ENCODE data around the gene NRIP1. TPM values are rescaled to one million over a fixed set of nuclear protein-coding genes. Genes with fewer than 3 reads are reported as not detected.

NRIP1 gene
- polyA plus RNA-seq, 1 donor from 2014 or later = 48.4 TPM

DNA sequence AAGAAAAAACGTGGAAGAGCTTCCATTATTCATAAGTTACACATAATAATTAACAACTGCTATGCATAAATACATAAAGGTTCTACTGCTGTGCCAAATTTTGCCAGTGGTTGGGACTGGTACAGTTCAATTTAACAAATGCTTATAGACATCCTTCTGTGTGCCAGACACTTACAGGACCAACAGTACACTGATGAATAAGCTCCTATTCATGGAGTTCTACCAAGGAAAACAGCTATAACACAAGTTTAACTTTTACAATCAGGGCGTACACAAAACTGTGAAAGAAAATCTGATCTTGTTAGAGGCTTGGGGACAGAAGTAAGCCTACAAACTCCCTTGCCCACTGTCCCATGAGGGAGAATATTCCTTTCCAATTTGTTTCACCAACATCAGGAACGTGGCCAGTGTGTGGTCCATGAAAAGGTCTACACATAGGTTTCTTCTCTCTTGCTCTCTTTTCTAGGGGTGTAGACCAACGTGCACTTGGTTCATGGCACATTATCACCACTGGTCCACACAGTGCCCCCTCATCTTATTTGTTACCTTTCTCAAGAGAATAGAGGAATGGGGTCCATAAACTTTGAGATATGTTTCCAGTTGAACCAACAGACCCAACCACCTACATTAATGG lies 10.1 kb downstream of the NRIP1 start:
- Histone ChIP-seq H3K4me3 (ENCODE audit: low read length) (no peak overlapping the region), H3K9ac (ENCODE audit: low read length) (no peak overlapping the region), H3K27me3 (ENCODE audit: insufficient read depth, low read depth, low read length) (no peaks in the 10 kb centered on the region), H3K36me3 (ENCODE audit: insufficient read depth, low read length) (no peaks in the 10 kb centered on the region), H3K9me3 (ENCODE audit: low read length) (no peaks in the 10 kb centered on the region), H3K4me2 (ENCODE audit: low read length) (no peak overlapping the region), H2AFZ (ENCODE audit: low read depth, low read length) (no peak overlapping the region), H4K20me1 (ENCODE audit: insufficient read depth) (no peaks in the 10 kb centered on the region), H3K79me2 (replicated peaks; ENCODE audit: insufficient read depth, low read length) (peaks cover 100% of the 10 kb centered on the region), H3K9me2 (ENCODE audit: insufficient read depth, low read length) (no peaks in the 10 kb centered on the region), H3K27ac (ENCODE audit: low read length) (no peak overlapping the region), H3F3A (ENCODE audit: insufficient read depth, low read length, poor library complexity, severe bottlenecking) (no peaks in the 10 kb centered on the region)
- TF ChIP-seq EP300 (conservative IDR thresholded peaks at IDR 0.05; ENCODE audit: poor library complexity, severe bottlenecking) (no peak), RAD21 (conservative IDR thresholded peaks at IDR 0.05) (no peak), MXI1 (conservative IDR thresholded peaks at IDR 0.05; ENCODE audit: poor library complexity, severe bottlenecking) (no peak), POLR2AphosphoS5 (IDR thresholded peaks at IDR 0.05) (no peak), TAF1 (IDR thresholded peaks at IDR 0.05; ENCODE audit: low read depth) (no peak), SMC3 (conservative IDR thresholded peaks at IDR 0.05; ENCODE audit: poor library complexity) (no peak), EZH2 (IDR thresholded peaks at IDR 0.05; ENCODE audit: borderline replicate concordance, insufficient read depth, low read length, poor library complexity, severe bottlenecking) (no peak)
- TF ChIP-seq, protein P1, sequence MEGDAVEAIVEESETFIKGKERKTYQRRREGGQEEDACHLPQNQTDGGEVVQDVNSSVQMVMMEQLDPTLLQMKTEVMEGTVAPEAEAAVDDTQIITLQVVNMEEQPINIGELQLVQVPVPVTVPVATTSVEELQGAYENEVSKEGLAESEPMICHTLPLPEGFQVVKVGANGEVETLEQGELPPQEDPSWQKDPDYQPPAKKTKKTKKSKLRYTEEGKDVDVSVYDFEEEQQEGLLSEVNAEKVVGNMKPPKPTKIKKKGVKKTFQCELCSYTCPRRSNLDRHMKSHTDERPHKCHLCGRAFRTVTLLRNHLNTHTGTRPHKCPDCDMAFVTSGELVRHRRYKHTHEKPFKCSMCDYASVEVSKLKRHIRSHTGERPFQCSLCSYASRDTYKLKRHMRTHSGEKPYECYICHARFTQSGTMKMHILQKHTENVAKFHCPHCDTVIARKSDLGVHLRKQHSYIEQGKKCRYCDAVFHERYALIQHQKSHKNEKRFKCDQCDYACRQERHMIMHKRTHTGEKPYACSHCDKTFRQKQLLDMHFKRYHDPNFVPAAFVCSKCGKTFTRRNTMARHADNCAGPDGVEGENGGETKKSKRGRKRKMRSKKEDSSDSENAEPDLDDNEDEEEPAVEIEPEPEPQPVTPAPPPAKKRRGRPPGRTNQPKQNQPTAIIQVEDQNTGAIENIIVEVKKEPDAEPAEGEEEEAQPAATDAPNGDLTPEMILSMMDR (IDR thresholded peaks at IDR 0.05; ENCODE audit: poor library complexity, severe bottlenecking) = no peak
- TF ChIP-seq, protein P2, sequence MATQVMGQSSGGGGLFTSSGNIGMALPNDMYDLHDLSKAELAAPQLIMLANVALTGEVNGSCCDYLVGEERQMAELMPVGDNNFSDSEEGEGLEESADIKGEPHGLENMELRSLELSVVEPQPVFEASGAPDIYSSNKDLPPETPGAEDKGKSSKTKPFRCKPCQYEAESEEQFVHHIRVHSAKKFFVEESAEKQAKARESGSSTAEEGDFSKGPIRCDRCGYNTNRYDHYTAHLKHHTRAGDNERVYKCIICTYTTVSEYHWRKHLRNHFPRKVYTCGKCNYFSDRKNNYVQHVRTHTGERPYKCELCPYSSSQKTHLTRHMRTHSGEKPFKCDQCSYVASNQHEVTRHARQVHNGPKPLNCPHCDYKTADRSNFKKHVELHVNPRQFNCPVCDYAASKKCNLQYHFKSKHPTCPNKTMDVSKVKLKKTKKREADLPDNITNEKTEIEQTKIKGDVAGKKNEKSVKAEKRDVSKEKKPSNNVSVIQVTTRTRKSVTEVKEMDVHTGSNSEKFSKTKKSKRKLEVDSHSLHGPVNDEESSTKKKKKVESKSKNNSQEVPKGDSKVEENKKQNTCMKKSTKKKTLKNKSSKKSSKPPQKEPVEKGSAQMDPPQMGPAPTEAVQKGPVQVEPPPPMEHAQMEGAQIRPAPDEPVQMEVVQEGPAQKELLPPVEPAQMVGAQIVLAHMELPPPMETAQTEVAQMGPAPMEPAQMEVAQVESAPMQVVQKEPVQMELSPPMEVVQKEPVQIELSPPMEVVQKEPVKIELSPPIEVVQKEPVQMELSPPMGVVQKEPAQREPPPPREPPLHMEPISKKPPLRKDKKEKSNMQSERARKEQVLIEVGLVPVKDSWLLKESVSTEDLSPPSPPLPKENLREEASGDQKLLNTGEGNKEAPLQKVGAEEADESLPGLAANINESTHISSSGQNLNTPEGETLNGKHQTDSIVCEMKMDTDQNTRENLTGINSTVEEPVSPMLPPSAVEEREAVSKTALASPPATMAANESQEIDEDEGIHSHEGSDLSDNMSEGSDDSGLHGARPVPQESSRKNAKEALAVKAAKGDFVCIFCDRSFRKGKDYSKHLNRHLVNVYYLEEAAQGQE (IDR thresholded peaks at IDR 0.05; ENCODE audit: borderline replicate concordance) = no peak

DNA sequence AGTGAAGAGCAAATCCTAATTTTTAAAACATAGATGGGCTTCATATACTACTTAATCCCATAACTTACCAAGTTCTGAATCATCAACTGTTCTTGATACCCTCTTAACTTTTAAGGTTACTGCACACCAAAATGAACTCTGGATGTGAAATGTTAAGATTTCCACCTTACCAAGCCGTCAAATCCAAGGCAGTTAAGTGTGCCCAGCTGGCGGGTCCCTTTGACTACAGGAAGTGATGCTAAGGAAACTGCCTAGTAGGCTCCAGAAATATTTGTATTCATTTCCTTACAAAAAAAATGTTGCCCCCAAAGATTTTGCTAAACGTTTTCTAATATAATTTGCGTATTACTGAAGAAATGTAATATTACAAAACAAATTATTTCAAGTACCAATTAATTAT lies 10.7 kb downstream of the NRIP1 start:
- Histone ChIP-seq H3K4me3 (ENCODE audit: low read length) (no peak overlapping the region), H3K27ac (ENCODE audit: low read length) (no peak overlapping the region), H3K4me2 (ENCODE audit: low read length) (no peak overlapping the region), H3K79me2 (replicated peaks; ENCODE audit: insufficient read depth, low read length) (peaks cover 100% of the 10 kb centered on the region), H3K9me2 (ENCODE audit: insufficient read depth, low read length) (no peaks in the 10 kb centered on the region), H3K9me3 (ENCODE audit: low read length) (no peaks in the 10 kb centered on the region), H4K20me1 (ENCODE audit: insufficient read depth) (no peaks in the 10 kb centered on the region), H3K9ac (ENCODE audit: low read length) (no peak overlapping the region), H3F3A (ENCODE audit: insufficient read depth, low read length, poor library complexity, severe bottlenecking) (no peaks in the 10 kb centered on the region), H3K36me3 (ENCODE audit: insufficient read depth, low read length) (no peaks in the 10 kb centered on the region), H3K27me3 (ENCODE audit: insufficient read depth, low read depth, low read length) (no peaks in the 10 kb centered on the region), H2AFZ (ENCODE audit: low read depth, low read length) (no peak overlapping the region)
- TF ChIP-seq EZH2 (IDR thresholded peaks at IDR 0.05; ENCODE audit: borderline replicate concordance, insufficient read depth, low read length, poor library complexity, severe bottlenecking) = no peak
- TF ChIP-seq, protein P2 (IDR thresholded peaks at IDR 0.05; ENCODE audit: borderline replicate concordance) = no peak
- TF ChIP-seq EP300 (conservative IDR thresholded peaks at IDR 0.05; ENCODE audit: poor library complexity, severe bottlenecking) = no peak
- no peak for TF ChIP-seq MXI1 (conservative IDR thresholded peaks at IDR 0.05; ENCODE audit: poor library complexity, severe bottlenecking)
- TF ChIP-seq POLR2AphosphoS5 (IDR thresholded peaks at IDR 0.05) = no peak
- no peak for TF ChIP-seq RAD21 (conservative IDR thresholded peaks at IDR 0.05)
- TF ChIP-seq SMC3 (conservative IDR thresholded peaks at IDR 0.05; ENCODE audit: poor library complexity) = no peak
- no peak for TF ChIP-seq TAF1 (IDR thresholded peaks at IDR 0.05; ENCODE audit: low read depth)
- TF ChIP-seq, protein P1 (IDR thresholded peaks at IDR 0.05; ENCODE audit: poor library complexity, severe bottlenecking) = no peak

Data from neural cell (in vitro differentiated cells).